Astrocyte of the cerebellum (primary cell): Measurements from ENCODE around the gene EFHD2.

ENCODE experiments used
- DNase-seq: peaks from one replicate; pipeline ENCODE4 v3.0.0-alpha.2; 2011; ENCODE audit warnings: low read depth
- H3K4me3 ChIP-seq: 2 replicates; pipeline ENCODE4 v1.5.1; 2011; ENCODE audit warnings: mild to moderate bottlenecking, low read depth, low read length, moderate library complexity
- CTCF ChIP-seq: IDR thresholded peaks from 2 replicates; pipeline ENCODE4 v1.5.1; 2012; ENCODE audit warnings: low read length, low read depth, moderate library complexity, mild to moderate bottlenecking; ENCODE audit errors: missing control alignments
- in situ Hi-C: cut with HindIII; loops from 2 replicates; pipeline ENCODE4 v1.10.0; 2017; ENCODE audit warnings: low sequenced_read_pairs

Gene EFHD2

GRCh38 chr1:15443281-15443680 is 33.6 kb downstream of the EFHD2 start:
- DNase-seq = no peak
- H3K4me3 ChIP-seq = no peak overlapping the region
- in situ Hi-C loops = loop anchor here (5.0 to 25.0 kb wide), 2 partner anchors 49 to 306 kb away; no protein-coding TSS in a partner anchor
- no peak for TF ChIP-seq CTCF

- in situ Hi-C loops = loop anchor here (5.0 to 25.0 kb wide), 2 partner anchors 48 to 307 kb away; no protein-coding TSS in a partner anchor
- no peak for TF ChIP-seq CTCF
- H3K4me3 ChIP-seq = no peak overlapping the region
- no peak for DNase-seq
These were observed 35.0 kb downstream of the EFHD2 start for GRCh38 chr1:15444468-15445389.

- no peak for DNase-seq
- no peak overlapping the region for H3K4me3 ChIP-seq
- in situ Hi-C loops = loop anchor here (25.0 kb wide), 1 partner anchor 308 kb away; no protein-coding TSS in a partner anchor
- TF ChIP-seq CTCF = no peak
These were observed 35.9 kb downstream of the EFHD2 start for GRCh38 chr1:15445390-15446122.

GRCh38 chr1:15446212-15446611 is 36.5 kb downstream of the EFHD2 start:
- TF ChIP-seq CTCF = no peak
- no peak overlapping the region for H3K4me3 ChIP-seq
- in situ Hi-C loops = loop anchor here (25.0 kb wide), 1 partner anchor 309 kb away; no protein-coding TSS in a partner anchor
- no peak for DNase-seq

- no peak overlapping the region for H3K4me3 ChIP-seq
- DNase-seq = no peak
- no peak for TF ChIP-seq CTCF
- in situ Hi-C loops = loop anchor here (25.0 kb wide), 1 partner anchor 312 kb away; no protein-coding TSS in a partner anchor
These were observed 39.3 kb downstream of the EFHD2 start for GRCh38 chr1:15448877-15449462.

GRCh38 chr1:15449567-15449966 is 39.9 kb downstream of the EFHD2 start:
- TF ChIP-seq CTCF = no peak
- DNase-seq = no peak
- in situ Hi-C loops = loop anchor here (25.0 kb wide), 1 partner anchor 312 kb away; no protein-coding TSS in a partner anchor
- no peak overlapping the region for H3K4me3 ChIP-seq
